ENCODE results near the gene LSM14A.

DNA sequence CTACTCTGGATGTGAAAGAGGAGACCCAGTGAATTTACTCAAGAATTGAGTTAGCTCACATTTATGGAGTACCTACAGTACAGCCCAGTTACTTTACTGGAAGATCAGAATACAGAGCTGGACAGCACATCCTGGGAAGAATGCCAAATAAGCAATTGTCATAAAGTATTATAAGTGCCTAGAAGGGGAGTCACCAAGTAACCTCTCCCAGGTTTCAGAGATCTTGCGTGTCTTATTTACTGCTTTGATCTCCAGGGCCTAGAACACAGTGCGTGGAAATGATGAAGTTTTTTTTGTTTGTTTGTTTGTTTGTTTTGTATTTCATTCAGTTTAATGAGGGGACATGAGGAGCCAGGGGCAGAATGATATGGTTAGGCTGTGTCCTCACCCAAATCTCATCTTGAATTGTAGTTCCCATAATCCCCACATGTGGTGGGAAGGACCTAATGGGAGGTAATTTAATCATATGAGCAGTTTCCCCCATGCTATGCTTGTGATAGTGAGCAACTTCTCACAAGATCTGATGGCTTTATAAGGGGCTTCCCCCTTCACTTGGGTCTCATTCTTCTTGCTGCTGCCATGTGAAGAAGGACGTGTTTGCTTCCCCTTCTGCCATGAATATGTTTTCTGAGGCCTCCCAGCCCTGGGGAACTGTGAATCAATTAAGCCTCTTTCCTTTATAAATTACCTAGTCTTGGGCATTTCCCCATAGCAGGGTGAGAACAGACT is 87.2 kb downstream of the LSM14A start:
- TF ChIP-seq CTCF (CRISPR knock-in tag; IDR thresholded peaks at IDR 0.05) (no peak), PAWR (CRISPR knock-in tag; IDR thresholded peaks at IDR 0.05; ENCODE audit: borderline replicate concordance) (no peak), ZNF124 (CRISPR knock-in tag; IDR thresholded peaks at IDR 0.05) (no peak), RFX5 (IDR thresholded peaks at IDR 0.05; ENCODE audit: low read depth, low read length) (no peak), SOX5 (CRISPR knock-in tag; IDR thresholded peaks at IDR 0.05; ENCODE audit: borderline replicate concordance) (no peak), SP4 (CRISPR knock-in tag; IDR thresholded peaks at IDR 0.05) (no peak)
- TF ChIP-seq, protein P1, sequence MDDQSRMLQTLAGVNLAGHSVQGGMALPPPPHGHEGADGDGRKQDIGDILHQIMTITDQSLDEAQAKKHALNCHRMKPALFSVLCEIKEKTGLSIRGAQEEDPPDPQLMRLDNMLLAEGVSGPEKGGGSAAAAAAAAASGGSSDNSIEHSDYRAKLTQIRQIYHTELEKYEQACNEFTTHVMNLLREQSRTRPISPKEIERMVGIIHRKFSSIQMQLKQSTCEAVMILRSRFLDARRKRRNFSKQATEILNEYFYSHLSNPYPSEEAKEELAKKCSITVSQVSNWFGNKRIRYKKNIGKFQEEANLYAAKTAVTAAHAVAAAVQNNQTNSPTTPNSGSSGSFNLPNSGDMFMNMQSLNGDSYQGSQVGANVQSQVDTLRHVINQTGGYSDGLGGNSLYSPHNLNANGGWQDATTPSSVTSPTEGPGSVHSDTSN (CRISPR knock-in tag; IDR thresholded peaks at IDR 0.05; ENCODE audit: borderline replicate concordance), result no peak
- TF ChIP-seq, protein P2, sequence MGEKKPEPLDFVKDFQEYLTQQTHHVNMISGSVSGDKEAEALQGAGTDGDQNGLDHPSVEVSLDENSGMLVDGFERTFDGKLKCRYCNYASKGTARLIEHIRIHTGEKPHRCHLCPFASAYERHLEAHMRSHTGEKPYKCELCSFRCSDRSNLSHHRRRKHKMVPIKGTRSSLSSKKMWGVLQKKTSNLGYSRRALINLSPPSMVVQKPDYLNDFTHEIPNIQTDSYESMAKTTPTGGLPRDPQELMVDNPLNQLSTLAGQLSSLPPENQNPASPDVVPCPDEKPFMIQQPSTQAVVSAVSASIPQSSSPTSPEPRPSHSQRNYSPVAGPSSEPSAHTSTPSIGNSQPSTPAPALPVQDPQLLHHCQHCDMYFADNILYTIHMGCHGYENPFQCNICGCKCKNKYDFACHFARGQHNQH (CRISPR knock-in tag; IDR thresholded peaks at IDR 0.05), result no peak
- TF ChIP-seq, protein P3, sequence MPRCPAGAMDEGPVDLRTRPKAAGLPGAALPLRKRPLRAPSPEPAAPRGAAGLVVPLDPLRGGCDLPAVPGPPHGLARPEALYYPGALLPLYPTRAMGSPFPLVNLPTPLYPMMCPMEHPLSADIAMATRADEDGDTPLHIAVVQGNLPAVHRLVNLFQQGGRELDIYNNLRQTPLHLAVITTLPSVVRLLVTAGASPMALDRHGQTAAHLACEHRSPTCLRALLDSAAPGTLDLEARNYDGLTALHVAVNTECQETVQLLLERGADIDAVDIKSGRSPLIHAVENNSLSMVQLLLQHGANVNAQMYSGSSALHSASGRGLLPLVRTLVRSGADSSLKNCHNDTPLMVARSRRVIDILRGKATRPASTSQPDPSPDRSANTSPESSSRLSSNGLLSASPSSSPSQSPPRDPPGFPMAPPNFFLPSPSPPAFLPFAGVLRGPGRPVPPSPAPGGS (CRISPR knock-in tag; IDR thresholded peaks at IDR 0.05), result no peak
